Esophagus muscularis mucosa (tissue), 3 donors: ENCODE measurements around the gene ARL2BP.
"Not testable (repeated sequence)": the region's sequence is repeated elsewhere in the genome, so short reads cannot be mapped to it uniquely, and the experiment has no call there.

Experiments
- POLR2A ChIP-seq: fragments of 450-650 bp; IDR thresholded peaks from one replicate; pipeline ENCODE4 v1.6.1; 2017; ENCODE audit warnings: antibody characterized with exemption, moderate library complexity, mild to moderate bottlenecking, low read depth
- TF ChIP-seq, protein P1 (sequence below), 3 experiments: fragments of 200-600 bp in 2 of 3; fragments of 450-650 bp in 1 of 3; sonication (generic) in 2 of 3; IDR thresholded peaks; one replicate each; pipeline ENCODE4 v1.5.1; 2017 to 2019; ENCODE audit warnings: antibody characterized with exemption in 3 of 3, mild to moderate bottlenecking in 2 of 3, moderate library complexity in 1 of 3

DNA sequence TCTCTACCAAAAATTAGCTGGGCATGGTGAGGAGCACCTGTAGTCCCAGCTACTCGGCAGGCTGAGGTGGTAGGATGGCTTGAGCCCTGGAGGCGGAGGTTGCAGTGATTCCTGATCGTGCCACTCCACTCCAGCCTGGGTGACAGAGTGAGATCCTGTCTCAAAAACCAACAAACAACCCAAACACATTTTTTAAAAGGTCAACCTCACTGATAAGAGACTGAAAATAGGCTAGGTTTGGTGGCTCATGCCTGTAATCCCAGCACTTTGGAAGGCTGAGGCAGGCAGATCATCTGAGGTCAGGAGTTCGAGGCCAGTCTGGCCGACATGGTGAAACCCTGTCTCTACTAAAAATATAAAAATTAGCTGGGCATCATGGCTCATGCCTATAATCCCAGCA lies 30.9 kb downstream of the ARL2BP start:
- TF ChIP-seq, protein P1, sequence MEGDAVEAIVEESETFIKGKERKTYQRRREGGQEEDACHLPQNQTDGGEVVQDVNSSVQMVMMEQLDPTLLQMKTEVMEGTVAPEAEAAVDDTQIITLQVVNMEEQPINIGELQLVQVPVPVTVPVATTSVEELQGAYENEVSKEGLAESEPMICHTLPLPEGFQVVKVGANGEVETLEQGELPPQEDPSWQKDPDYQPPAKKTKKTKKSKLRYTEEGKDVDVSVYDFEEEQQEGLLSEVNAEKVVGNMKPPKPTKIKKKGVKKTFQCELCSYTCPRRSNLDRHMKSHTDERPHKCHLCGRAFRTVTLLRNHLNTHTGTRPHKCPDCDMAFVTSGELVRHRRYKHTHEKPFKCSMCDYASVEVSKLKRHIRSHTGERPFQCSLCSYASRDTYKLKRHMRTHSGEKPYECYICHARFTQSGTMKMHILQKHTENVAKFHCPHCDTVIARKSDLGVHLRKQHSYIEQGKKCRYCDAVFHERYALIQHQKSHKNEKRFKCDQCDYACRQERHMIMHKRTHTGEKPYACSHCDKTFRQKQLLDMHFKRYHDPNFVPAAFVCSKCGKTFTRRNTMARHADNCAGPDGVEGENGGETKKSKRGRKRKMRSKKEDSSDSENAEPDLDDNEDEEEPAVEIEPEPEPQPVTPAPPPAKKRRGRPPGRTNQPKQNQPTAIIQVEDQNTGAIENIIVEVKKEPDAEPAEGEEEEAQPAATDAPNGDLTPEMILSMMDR (IDR thresholded peaks at IDR 0.05), result not testable (repeated sequence)
- TF ChIP-seq POLR2A, result not testable (repeated sequence)
